ENCODE results near the gene TREML1. TPM values are rescaled to one million over a fixed set of nuclear protein-coding genes. Genes with fewer than 3 reads are reported as not detected.

Gene TREML1
- total RNA-seq, 4 donors from 2014 or later = 4.8 TPM; not detected in 3

GRCh38 chr6:41156771-41157170 lies 2.6 kb upstream of the TREML1 start:
- no peak for TF ChIP-seq CTCF (IDR thresholded peaks at IDR 0.05; ENCODE audit: low read depth)

- TF ChIP-seq CTCF (IDR thresholded peaks at IDR 0.05; ENCODE audit: low read depth) = no peak
Measured at GRCh38 chr6:41156001-41156400, 1.9 kb upstream of the TREML1 start.

GRCh38 chr6:41155132-41155805 lies 1.1 kb upstream of the TREML1 start:
- TF ChIP-seq CTCF (IDR thresholded peaks at IDR 0.05; ENCODE audit: low read depth) = no peak

- no peak for TF ChIP-seq CTCF (IDR thresholded peaks at IDR 0.05; ENCODE audit: low read depth)
Measured at GRCh38 chr6:41153451-41153850, 696 bp downstream of the TREML1 start.

- TF ChIP-seq CTCF (IDR thresholded peaks at IDR 0.05; ENCODE audit: low read depth) = no peak
Measured at GRCh38 chr6:41150671-41151070, 3.5 kb downstream of the TREML1 start.

- TF ChIP-seq CTCF (IDR thresholded peaks at IDR 0.05; ENCODE audit: low read depth) = no peak
Measured at GRCh38 chr6:41147917-41148316, 6.2 kb downstream of the TREML1 start.

- TF ChIP-seq CTCF (IDR thresholded peaks at IDR 0.05; ENCODE audit: low read depth) = no peak
Measured at GRCh38 chr6:41136911-41137310, 17.2 kb downstream of the TREML1 start.

Data from subcutaneous adipose tissue (tissue), 4 donors.